Measurements from ENCODE around the gene PDK2. TPM values are rescaled to one million over a fixed set of nuclear protein-coding genes. Genes with fewer than 3 reads are reported as not detected.
A peak's percentile ranks its signal among the peaks of the same experiment; 100 is the strongest.

PDK2 gene
- total and polyA plus RNA-seq, 2 of the 4 experiments (the other 2 are of a cell fraction) = 26.7 to 104 TPM

DNA sequence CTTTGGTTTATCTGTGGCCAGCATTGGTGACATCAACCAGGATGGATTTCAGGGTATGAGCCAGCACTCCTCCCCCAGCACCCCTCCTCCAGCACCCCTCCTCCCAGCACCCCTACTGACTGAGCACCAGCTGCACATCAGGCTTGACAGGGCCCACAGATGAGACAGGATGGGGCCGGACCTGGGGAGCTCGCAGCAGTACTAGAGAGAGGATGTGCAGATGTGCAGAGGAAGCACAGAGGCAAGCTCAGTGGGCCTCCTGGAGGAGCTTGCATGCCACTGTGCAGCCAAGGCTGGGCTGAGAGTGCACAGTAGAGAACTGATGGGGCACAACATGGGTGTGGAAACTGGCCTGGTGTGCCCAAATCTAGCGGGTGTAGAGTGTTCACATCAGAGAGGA, 23.0 kb upstream of the PDK2 start:
- H3K4me2 ChIP-seq (ENCODE audit: low read depth, low read length) = no peak overlapping the region
- H3K23ac ChIP-seq (ENCODE audit: low read depth, low read length) = no peak overlapping the region
- no peak overlapping the region for H3K56ac ChIP-seq (ENCODE audit: extremely low read depth, insufficient read depth, low read length)
- no peak overlapping the region for H3K4me3 ChIP-seq (ENCODE audit: insufficient read depth, low read depth, low read length)
- H3K9me3 ChIP-seq (ENCODE audit: control insufficient read depth, insufficient read depth, low read length) = no peaks in the 10 kb centered on the region
- H3K27ac ChIP-seq (ENCODE audit: insufficient read depth, low read length) = no peak overlapping the region
- TF ChIP-seq, protein P1, sequence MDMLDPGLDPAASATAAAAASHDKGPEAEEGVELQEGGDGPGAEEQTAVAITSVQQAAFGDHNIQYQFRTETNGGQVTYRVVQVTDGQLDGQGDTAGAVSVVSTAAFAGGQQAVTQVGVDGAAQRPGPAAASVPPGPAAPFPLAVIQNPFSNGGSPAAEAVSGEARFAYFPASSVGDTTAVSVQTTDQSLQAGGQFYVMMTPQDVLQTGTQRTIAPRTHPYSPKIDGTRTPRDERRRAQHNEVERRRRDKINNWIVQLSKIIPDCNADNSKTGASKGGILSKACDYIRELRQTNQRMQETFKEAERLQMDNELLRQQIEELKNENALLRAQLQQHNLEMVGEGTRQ (IDR thresholded peaks at IDR 0.05; ENCODE audit: low read depth, low read length) = no peak
- TF ChIP-seq RCOR1 (IDR thresholded peaks at IDR 0.05; ENCODE audit: insufficient replicate concordance, low read length) = no peak
- no peak for TF ChIP-seq MXI1 (IDR thresholded peaks at IDR 0.05; ENCODE audit: borderline replicate concordance, low read depth, low read length)
- TF ChIP-seq, protein P2, sequence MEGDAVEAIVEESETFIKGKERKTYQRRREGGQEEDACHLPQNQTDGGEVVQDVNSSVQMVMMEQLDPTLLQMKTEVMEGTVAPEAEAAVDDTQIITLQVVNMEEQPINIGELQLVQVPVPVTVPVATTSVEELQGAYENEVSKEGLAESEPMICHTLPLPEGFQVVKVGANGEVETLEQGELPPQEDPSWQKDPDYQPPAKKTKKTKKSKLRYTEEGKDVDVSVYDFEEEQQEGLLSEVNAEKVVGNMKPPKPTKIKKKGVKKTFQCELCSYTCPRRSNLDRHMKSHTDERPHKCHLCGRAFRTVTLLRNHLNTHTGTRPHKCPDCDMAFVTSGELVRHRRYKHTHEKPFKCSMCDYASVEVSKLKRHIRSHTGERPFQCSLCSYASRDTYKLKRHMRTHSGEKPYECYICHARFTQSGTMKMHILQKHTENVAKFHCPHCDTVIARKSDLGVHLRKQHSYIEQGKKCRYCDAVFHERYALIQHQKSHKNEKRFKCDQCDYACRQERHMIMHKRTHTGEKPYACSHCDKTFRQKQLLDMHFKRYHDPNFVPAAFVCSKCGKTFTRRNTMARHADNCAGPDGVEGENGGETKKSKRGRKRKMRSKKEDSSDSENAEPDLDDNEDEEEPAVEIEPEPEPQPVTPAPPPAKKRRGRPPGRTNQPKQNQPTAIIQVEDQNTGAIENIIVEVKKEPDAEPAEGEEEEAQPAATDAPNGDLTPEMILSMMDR (conservative IDR thresholded peaks at IDR 0.05; ENCODE audit: low read depth, low read length) = 0 out of 2 replicates have a peak, but pooled peaks have one; percentile 3
- TF ChIP-seq RAD21 (IDR thresholded peaks at IDR 0.05; ENCODE audit: low read length) = no peak
- no peak for TF ChIP-seq SMC3 (IDR thresholded peaks at IDR 0.05; ENCODE audit: low read depth, low read length)
- TF ChIP-seq RFX5 (IDR thresholded peaks at IDR 0.05; ENCODE audit: low read depth, low read length) = no peak
- no peak overlapping the region for H2BK15ac ChIP-seq (ENCODE audit: low read depth, low read length)
- intact Hi-C loops (cut with micrococcal nuclease) = no loop called here
- CTCF ChIA-PET = no interaction called here
- no peak overlapping the region for H4K5ac ChIP-seq (ENCODE audit: low read depth, low read length)
- peaks cover 20% of the 10 kb centered on the region for H3K9me1 ChIP-seq (ENCODE audit: insufficient read depth, low read length)
- H3K9ac ChIP-seq (ENCODE audit: low read depth, low read length) = no peak overlapping the region
- no CpG with 5 or more reads among the region's 3 CpGs for WGBS, 2 experiments (ENCODE audit: extremely low coverage in 2 of 2, insufficient read length in 1 of 2)
- no peak overlapping the region for H3K14ac ChIP-seq (replicated peaks; ENCODE audit: low read depth, low read length)
- H2BK5ac ChIP-seq (ENCODE audit: low read depth, low read length, poor library complexity, severe bottlenecking) = no peak overlapping the region
- BruUV-seq (replicated peaks) = no TSS peak
- no peak overlapping the region for H2AFZ ChIP-seq (replicated peaks; ENCODE audit: low read length, poor library complexity)
- DNase-seq = no peak
- H4K20me1 ChIP-seq (ENCODE audit: insufficient read depth, low read length) = no peaks in the 10 kb centered on the region; the same call in 1 of the 2 replicates
- H2AK9ac ChIP-seq (replicated peaks; ENCODE audit: low read depth, low read length, poor library complexity) = no peak overlapping the region
- peaks cover under 1% of the 10 kb centered on the region; the same call in 1 of the 2 replicates for H3K4me1 ChIP-seq (ENCODE audit: control insufficient read depth, insufficient read depth, low read length)
- no peaks in the 10 kb centered on the region for H3K27me3 ChIP-seq (ENCODE audit: control insufficient read depth, insufficient read depth, low read length)
- dilution Hi-C loops (cut with HindIII; ENCODE audit: low sequenced_read_pairs, unreplicated experiment) = no loop called here
- in situ Hi-C loops (cut with MboI; ENCODE audit: low sequenced_read_pairs) = no loop called here
- H2AK5ac ChIP-seq (ENCODE audit: low read depth, low read length) = no peak overlapping the region
- no peak overlapping the region for H4K8ac ChIP-seq (ENCODE audit: low read depth in 2 of 2, low read length in 2 of 2)
- peaks cover 57% of the 10 kb centered on the region for H3K36me3 ChIP-seq (ENCODE audit: control insufficient read depth, insufficient read depth, low read length)
- no peak overlapping the region for H2BK120ac ChIP-seq (ENCODE audit: low read depth, low read length)
- H3K18ac ChIP-seq (ENCODE audit: low read depth, low read length) = no peak overlapping the region
- no peak overlapping the region for H2BK20ac ChIP-seq (ENCODE audit: low read depth, low read length)
- ATAC-seq (ENCODE audit: low read depth) = no peak; the same call in 1 of the 2 replicates
- POLR2A ChIA-PET (ENCODE audit: unreplicated experiment) = no interaction called here
- peaks cover 32 to 65% of the 10 kb centered on the region in 2 experiments for H3K79me1 ChIP-seq (ENCODE audit: low read depth in 1 of 2, low read length in 2 of 2)
- no peak overlapping the region for H4K91ac ChIP-seq (ENCODE audit: insufficient read depth, low read depth, low read length)
- no peak overlapping the region for H3K4ac ChIP-seq (ENCODE audit: low read depth, low read length)
